IMR-90 (cell line): ENCODE results near the gene ARHGAP32. TPM values are rescaled to one million over a fixed set of nuclear protein-coding genes. Genes with fewer than 3 reads are reported as not detected.

Source experiments
- ATAC-seq: fragments of 200-7000 bp; cut with Tn5 transposase; 2 replicates; pipeline ENCODE4 v1.9.1; 2020; ENCODE audit warnings: low read depth, mild to moderate bottlenecking, moderate library complexity
- BruUV-seq: library from RNA; stranded (reverse); fragments of 400-500 nt; replicated peaks from 2 replicates; lab custom pipeline; 2021; lab: Mats Ljungman, UMichigan
- CTCF ChIA-PET: fragments of 300-600 bp; formaldehyde crosslinking; extraction: SDS; loops from one replicate; lab custom pipeline; 2021; ENCODE audit warnings: antibody characterized with exemption; lab: Yijun Ruan, JAX
- POLR2A ChIA-PET: fragments of 300-600 bp; sonication (Branson Sonifier 250); formaldehyde crosslinking; loops from one replicate; lab custom pipeline; 2022; ENCODE audit warnings: antibody characterized with exemption; ENCODE audit not compliant: unreplicated experiment; lab: Charles Lee
- DNase-seq: peaks from one replicate; pipeline ENCODE4 v3.0.0; 2013
- H2AFZ ChIP-seq: replicated peaks from 2 replicates; pipeline ENCODE3; 2013; ENCODE audit warnings: low read length, mild to moderate bottlenecking; ENCODE audit not compliant: poor library complexity
- H2AK5ac ChIP-seq: 2 replicates; pipeline ENCODE4 v1.6.1; 2013; ENCODE audit warnings: low read depth, low read length, inconsistent platforms
- H2AK9ac ChIP-seq: replicated peaks from 2 replicates; pipeline ENCODE3; 2013; ENCODE audit warnings: mild to moderate bottlenecking, low read depth, low read length, moderate library complexity; ENCODE audit not compliant: poor library complexity
- H2BK120ac ChIP-seq: 2 replicates; pipeline ENCODE4 v1.6.1; 2013; ENCODE audit warnings: low read depth, low read length, inconsistent platforms
- H2BK15ac ChIP-seq: 3 replicates; pipeline ENCODE4 v1.6.1; 2013; ENCODE audit warnings: low read depth, low read length, inconsistent platforms
- H2BK20ac ChIP-seq: 2 replicates; pipeline ENCODE4 v1.6.1; 2013; ENCODE audit warnings: low read depth, mild to moderate bottlenecking, inconsistent platforms, low read length, moderate library complexity
- H2BK5ac ChIP-seq: 2 replicates; pipeline ENCODE4 v1.6.1; 2013; ENCODE audit warnings: mild to moderate bottlenecking, low read depth, low read length, inconsistent platforms; ENCODE audit not compliant: poor library complexity, severe bottlenecking
- H3K14ac ChIP-seq: replicated peaks from 2 replicates; pipeline ENCODE4 v1.6.1; 2013; ENCODE audit warnings: low read depth, low read length, inconsistent platforms
- H3K18ac ChIP-seq: 2 replicates; pipeline ENCODE4 v1.6.1; 2013; ENCODE audit warnings: low read depth, low read length, control low read depth
- H3K23ac ChIP-seq: 2 replicates; pipeline ENCODE4 v1.6.1; 2013; ENCODE audit warnings: low read depth, low read length, inconsistent platforms
- H3K27ac ChIP-seq: 2 replicates; pipeline ENCODE4 v1.5.1; 2013; ENCODE audit warnings: mild to moderate bottlenecking, control low read depth, low read length; ENCODE audit not compliant: insufficient read depth
- H3K27me3 ChIP-seq: 2 replicates; pipeline ENCODE4 v1.6.1; 2013; ENCODE audit warnings: low read length; ENCODE audit not compliant: control insufficient read depth, insufficient read depth
- H3K36me3 ChIP-seq: 2 replicates; pipeline ENCODE4 v1.6.1; 2013; ENCODE audit warnings: low read length, mixed read lengths; ENCODE audit not compliant: control insufficient read depth, insufficient read depth
- H3K4ac ChIP-seq: 2 replicates; pipeline ENCODE4 v1.6.1; 2013; ENCODE audit warnings: low read depth, low read length, inconsistent platforms
- H3K4me1 ChIP-seq: 2 replicates; pipeline ENCODE4 v1.6.1; 2013; ENCODE audit warnings: low read length, mixed read lengths; ENCODE audit not compliant: control insufficient read depth, insufficient read depth
- H3K4me2 ChIP-seq: 2 replicates; pipeline ENCODE4 v1.6.1; 2013; ENCODE audit warnings: low read depth, mild to moderate bottlenecking, control low read depth, low read length, moderate library complexity
- H3K4me3 ChIP-seq: 2 replicates; pipeline ENCODE4 v1.5.1; 2013; ENCODE audit warnings: low read depth, mild to moderate bottlenecking, control low read depth, low read length, moderate library complexity; ENCODE audit not compliant: insufficient read depth
- H3K56ac ChIP-seq: 2 replicates; pipeline ENCODE4 v1.6.1; 2013; ENCODE audit warnings: low read length, inconsistent platforms; ENCODE audit not compliant: insufficient read depth; ENCODE audit errors: extremely low read depth
- H3K79me1 ChIP-seq, 2 experiments: 2 replicates each; pipeline ENCODE4 v1.6.1; 2013; ENCODE audit warnings: low read length in 2 of 2, inconsistent platforms in 1 of 2, low read depth in 1 of 2
- H3K9ac ChIP-seq: 2 replicates; pipeline ENCODE4 v1.6.1; 2013; ENCODE audit warnings: low read depth, low read length, control low read depth
- H3K9me1 ChIP-seq: 2 replicates; pipeline ENCODE4 v1.6.1; 2013; ENCODE audit warnings: low read length, inconsistent platforms; ENCODE audit not compliant: insufficient read depth
- H3K9me3 ChIP-seq: 2 replicates; pipeline ENCODE4 v1.6.1; 2013; ENCODE audit warnings: low read length; ENCODE audit not compliant: control insufficient read depth, insufficient read depth
- H4K20me1 ChIP-seq: 2 replicates; pipeline ENCODE4 v1.6.1; 2013; ENCODE audit warnings: low read length, inconsistent platforms; ENCODE audit not compliant: insufficient read depth
- H4K5ac ChIP-seq: 2 replicates; pipeline ENCODE4 v1.6.1; 2013; ENCODE audit warnings: mild to moderate bottlenecking, low read depth, low read length, control low read depth
- H4K8ac ChIP-seq, 2 experiments: 2 replicates each; pipeline ENCODE4 v1.6.1; 2013; ENCODE audit warnings: low read depth in 2 of 2, low read length in 2 of 2, control low read depth in 1 of 2, inconsistent platforms in 1 of 2
- H4K91ac ChIP-seq: 2 replicates; pipeline ENCODE4 v1.6.1; 2013; ENCODE audit warnings: low read depth, low read length, inconsistent platforms; ENCODE audit not compliant: insufficient read depth
- BHLHE40 ChIP-seq: fragments of 150-350 bp; IDR thresholded peaks from 2 replicates; pipeline ENCODE4 v1.6.1; 2016; ENCODE audit warnings: mild to moderate bottlenecking, low read depth, low read length
- CEBPB ChIP-seq: IDR thresholded peaks from 2 replicates; pipeline ENCODE4 v1.6.1; 2012; ENCODE audit warnings: low read depth, low read length, improper control_type of control experiment
- CHD1 ChIP-seq: IDR thresholded peaks from 2 replicates; pipeline ENCODE4 v1.6.1; 2012; ENCODE audit warnings: low read depth, low read length, improper control_type of control experiment
- CTCF ChIP-seq: conservative IDR thresholded peaks from 2 replicates; pipeline ENCODE4 v1.5.1; 2012; ENCODE audit warnings: mild to moderate bottlenecking, low read depth, low read length, improper control_type of control experiment
- ELK1 ChIP-seq: fragments of 150-350 bp; IDR thresholded peaks from 2 replicates; pipeline ENCODE4 v1.6.1; 2016; ENCODE audit warnings: low read depth, mild to moderate bottlenecking, low read length, moderate library complexity, borderline replicate concordance
- FOS ChIP-seq: fragments of 150-350 bp; IDR thresholded peaks from 2 replicates; pipeline ENCODE4 v1.6.1; 2016; ENCODE audit warnings: low read depth, low read length
- MAFK ChIP-seq: IDR thresholded peaks from 2 replicates; pipeline ENCODE4 v1.6.1; 2012; ENCODE audit warnings: low read depth, low read length, improper control_type of control experiment
- MAZ ChIP-seq: IDR thresholded peaks from 2 replicates; pipeline ENCODE4 v1.6.1; 2012; ENCODE audit warnings: low read depth, mild to moderate bottlenecking, low read length, improper control_type of control experiment, moderate library complexity, borderline replicate concordance
- MXI1 ChIP-seq: IDR thresholded peaks from 2 replicates; pipeline ENCODE4 v1.6.1; 2012; ENCODE audit warnings: low read depth, mild to moderate bottlenecking, low read length, moderate library complexity, borderline replicate concordance
- NFE2L2 ChIP-seq: fragments of 150-350 bp; IDR thresholded peaks from 2 replicates; pipeline ENCODE4 v1.6.1; 2016; ENCODE audit warnings: low read depth, mild to moderate bottlenecking, low read length
- POLR2A ChIP-seq: IDR thresholded peaks from 2 replicates; pipeline ENCODE4 v1.6.1; 2012; ENCODE audit warnings: mild to moderate bottlenecking, low read depth, low read length
- RAD21 ChIP-seq: IDR thresholded peaks from 2 replicates; pipeline ENCODE4 v1.6.1; 2012; ENCODE audit warnings: low read length, improper control_type of control experiment
- RCOR1 ChIP-seq: IDR thresholded peaks from 2 replicates; pipeline ENCODE4 v1.6.1; 2012; ENCODE audit warnings: mild to moderate bottlenecking, low read length, improper control_type of control experiment; ENCODE audit not compliant: insufficient replicate concordance
- RFX5 ChIP-seq: IDR thresholded peaks from 2 replicates; pipeline ENCODE4 v1.8.0; 2012; ENCODE audit warnings: low read depth, mild to moderate bottlenecking, low read length, moderate library complexity
- SMC3 ChIP-seq: fragments of 150-350 bp; IDR thresholded peaks from 2 replicates; pipeline ENCODE4 v1.6.1; 2016; ENCODE audit warnings: low read depth, mild to moderate bottlenecking, antibody characterized with exemption, low read length, moderate library complexity
- USF2 ChIP-seq: fragments of 150-350 bp; IDR thresholded peaks from 2 replicates; pipeline ENCODE4 v1.6.1; 2017; ENCODE audit warnings: mild to moderate bottlenecking, antibody characterized with exemption, low read length, low read depth
- WGBS, 2 experiments: methylation state at CpG; one replicate each; pipeline versions ENCODE4 v1.1.5 to v1.1.7; 2013; ENCODE audit warnings: missing lambda C conversion rate in 2 of 2; ENCODE audit not compliant: insufficient read length in 1 of 2; ENCODE audit errors: extremely low coverage in 2 of 2; 5-methylcytosine and 5-hydroxymethylcytosine counted together
- dilution Hi-C: fragments of 300-500 bp; cut with HindIII; formaldehyde crosslinking; loops from one replicate; pipeline ENCODE4 v1.14.3; 2018; ENCODE audit warnings: low sequenced_read_pairs; ENCODE audit not compliant: unreplicated experiment
- in situ Hi-C: fragments of 300-500 bp; cut with MboI; formaldehyde crosslinking; loops from 3 replicates; pipeline ENCODE4 v1.14.3; 2019; ENCODE audit warnings: low sequenced_read_pairs, inconsistent platforms, mixed read lengths
- intact Hi-C: fragments of 100-400 bp; cut with micrococcal nuclease; formaldehyde crosslinking; loops from 2 replicates; pipeline ENCODE4 v1.10.0; 2022
- polyA plus RNA-seq, 3 experiments: library from polyadenylated mRNA; depleted of rRNA; stranded (reverse); fragments of >200 nt; gene quantifications; 2 replicates each; pipeline ENCODE4 v1.2.3, GENCODE V29; 2012; ENCODE audit warnings: low replicate concordance in 1 of 3
- total RNA-seq: library from RNA; depleted of rRNA; stranded (reverse); fragments of >200 nt; gene quantifications from 2 replicates; pipeline ENCODE4 v1.2.3, GENCODE V29; 2012

Gene ARHGAP32
- total and polyA plus RNA-seq, 2 of the 4 experiments (the other 2 are of a cell fraction): 4.1 to 8.4 TPM

- no peak overlapping the region for H2BK120ac ChIP-seq
- intact Hi-C loops (no loop called here), in situ Hi-C loops (no loop called here), dilution Hi-C loops (no loop called here)
- H3K27me3 ChIP-seq: no peaks in the 10 kb centered on the region
- BruUV-seq: no TSS peak
- H3K9me1 ChIP-seq: no peaks in the 10 kb centered on the region; the same call in 1 of the 2 replicates
- no peak overlapping the region for H2BK5ac ChIP-seq
- H4K91ac ChIP-seq: no peak overlapping the region
- H2BK15ac ChIP-seq: no peak overlapping the region
- TF ChIP-seq NFE2L2 (no peak), CEBPB (no peak), USF2 (no peak), MAFK (no peak), CHD1 (no peak), RCOR1 (no peak), MXI1 (no peak), CTCF (no peak), ELK1 (no peak), SMC3 (no peak), POLR2A (no peak), BHLHE40 (no peak), RFX5 (no peak), FOS (no peak), RAD21 (no peak), MAZ (no peak)
- H2AFZ ChIP-seq: no peak overlapping the region
- H3K36me3 ChIP-seq: no peaks in the 10 kb centered on the region
- peaks cover 0 to 18% of the 10 kb centered on the region in 2 experiments; a peak in 2 of 4 replicates for H3K79me1 ChIP-seq
- H3K4me2 ChIP-seq: no peak overlapping the region
- no peak overlapping the region for H3K56ac ChIP-seq
- H3K18ac ChIP-seq: no peak overlapping the region
- no peak overlapping the region for H3K9ac ChIP-seq
- H3K27ac ChIP-seq: no peak overlapping the region
- H3K4me1 ChIP-seq: no peaks in the 10 kb centered on the region
- no peak overlapping the region for H4K8ac ChIP-seq
- CTCF ChIA-PET: no interaction called here
- H4K5ac ChIP-seq: no peak overlapping the region
- H2AK9ac ChIP-seq: no peak overlapping the region
- no peaks in the 10 kb centered on the region for H3K9me3 ChIP-seq
- ATAC-seq (no peak), DNase-seq (no peak)
- H4K20me1 ChIP-seq: no peaks in the 10 kb centered on the region
- no peak overlapping the region for H3K4ac ChIP-seq
- no peak overlapping the region for H2AK5ac ChIP-seq
- POLR2A ChIA-PET: no interaction called here
- no peak overlapping the region for H3K4me3 ChIP-seq
- H2BK20ac ChIP-seq: no peak overlapping the region
- WGBS, 2 experiments: no CpG with 5 or more reads among the region's 6 CpGs
- H3K23ac ChIP-seq: no peak overlapping the region
- no peak overlapping the region for H3K14ac ChIP-seq
Observed at GRCh38 chr11:129195682-129196081, 3.6 kb upstream of the ARHGAP32 start.
